AG04450 (cell line): Measurements from ENCODE around the gene PDGFA. TPM values are rescaled to one million over a fixed set of nuclear protein-coding genes. Genes with fewer than 3 reads are reported as not detected.

ENCODE experiments used
- CTCF ChIA-PET: fragments of 300-600, 350-600 bp; formaldehyde crosslinking; extraction: SDS; loops from one replicate; lab custom pipeline; 2022; ENCODE audit warnings: antibody characterized with exemption, inconsistent platforms; lab: Charles Lee
- POLR2A ChIA-PET: fragments of 350-600 bp; formaldehyde crosslinking; extraction: SDS; loops from one replicate; lab custom pipeline; 2021; ENCODE audit warnings: antibody characterized with exemption, inconsistent platforms; lab: Yijun Ruan, JAX
- DNase-seq: peaks from one replicate; pipeline ENCODE4 v3.0.0-alpha.2; 2011; ENCODE audit warnings: low read depth, low spot score
- H3K27ac ChIP-seq: one replicate; pipeline ENCODE4 v1.5.1; 2012; ENCODE audit warnings: low read depth, low read length, control low read depth
- H3K27me3 ChIP-seq: one replicate; pipeline ENCODE4 v1.6.0; 2012; ENCODE audit warnings: low read length; ENCODE audit not compliant: control insufficient read depth, insufficient read depth
- H3K4me3 ChIP-seq: 2 replicates; pipeline ENCODE4 v1.5.1; 2011; ENCODE audit warnings: mild to moderate bottlenecking, low read depth, low read length, control low read depth
- H3K9me3 ChIP-seq: 2 replicates; pipeline ENCODE4 v1.5.1; 2012; ENCODE audit warnings: low read length; ENCODE audit not compliant: control insufficient read depth, insufficient read depth
- CTCF ChIP-seq: IDR thresholded peaks from 2 replicates; pipeline ENCODE4 v1.5.1; 2011; ENCODE audit warnings: low read depth, low read length, control low read depth, inconsistent platforms
- polyA plus RNA-seq: library from polyadenylated mRNA; depleted of rRNA; stranded (reverse); fragments of >200 nt; gene quantifications from 2 replicates; pipeline ENCODE4 v1.2.3, GENCODE V29; 2011

Gene PDGFA
- polyA plus RNA-seq, 1 experiment: 2.0 TPM

GRCh38 chr7:460374-461116, 59.1 kb downstream of the PDGFA start:
- Histone ChIP-seq H3K27me3 (peaks cover 7% of the 10 kb centered on the region), H3K27ac (no peak overlapping the region), H3K4me3 (no peak overlapping the region), H3K9me3 (no peaks in the 10 kb centered on the region; the same call in none of the 2 replicates)
- ChIA-PET POLR2A (interaction anchor here (1.1 to 1.8 kb wide), 2 partner anchors 9 to 11 kb away, joined by 3 to 6 read pairs; no protein-coding TSS in a partner anchor), CTCF (no interaction called here)
- TF ChIP-seq CTCF: no peak
- DNase-seq: no peak

- no peak for DNase-seq
- H3K27ac ChIP-seq: no peak overlapping the region
- CTCF ChIA-PET: no interaction called here
- H3K27me3 ChIP-seq: peaks cover 5% of the 10 kb centered on the region
- H3K9me3 ChIP-seq: no peaks in the 10 kb centered on the region; the same call in none of the 2 replicates
- POLR2A ChIA-PET: interaction anchor here (1.1 to 1.8 kb wide), 2 partner anchors 9 to 12 kb away, joined by 3 to 6 read pairs; no protein-coding TSS in a partner anchor
- H3K4me3 ChIP-seq: no peak overlapping the region
- TF ChIP-seq CTCF: no peak
Observed at GRCh38 chr7:459584-460373, 59.9 kb downstream of the PDGFA start.

GRCh38 chr7:458511-459245, 61.0 kb downstream of the PDGFA start:
- no peak for DNase-seq
- Histone ChIP-seq H3K27ac (no peak overlapping the region), H3K27me3 (peaks cover 6% of the 10 kb centered on the region), H3K4me3 (no peak overlapping the region), H3K9me3 (no peaks in the 10 kb centered on the region; the same call in none of the 2 replicates)
- ChIA-PET POLR2A (no interaction called here), CTCF (no interaction called here)
- TF ChIP-seq CTCF: no peak

- no peak for TF ChIP-seq CTCF
- POLR2A ChIA-PET: no interaction called here
- DNase-seq: no peak
Observed at GRCh38 chr7:457814-458510, 61.7 kb downstream of the PDGFA start.

More at GRCh38 chr7:457814-458510, 61.7 kb downstream of the PDGFA start:
- peaks cover 12% of the 10 kb centered on the region for H3K27me3 ChIP-seq
- H3K4me3 ChIP-seq: no peak overlapping the region
- CTCF ChIA-PET: interaction anchor here (0.7 kb wide), 1 partner anchor 9 kb away, joined by 6 read pairs; no protein-coding TSS in a partner anchor
- no peaks in the 10 kb centered on the region; the same call in none of the 2 replicates for H3K9me3 ChIP-seq
- H3K27ac ChIP-seq: no peak overlapping the region
